IMR-90 (cell line): Measurements from ENCODE around the gene CWC25. TPM values are rescaled to one million over a fixed set of nuclear protein-coding genes. Genes with fewer than 3 reads are reported as not detected.

Source experiments
- ATAC-seq: fragments of 200-7000 bp; cut with Tn5 transposase; 2 replicates; pipeline ENCODE4 v1.9.1; 2020; ENCODE audit warnings: low read depth, mild to moderate bottlenecking, moderate library complexity
- BruUV-seq: library from RNA; stranded (reverse); fragments of 400-500 nt; replicated peaks from 2 replicates; lab custom pipeline; 2021; lab: Mats Ljungman, UMichigan
- CTCF ChIA-PET: fragments of 300-600 bp; formaldehyde crosslinking; extraction: SDS; loops from one replicate; lab custom pipeline; 2021; ENCODE audit warnings: antibody characterized with exemption; lab: Yijun Ruan, JAX
- POLR2A ChIA-PET: fragments of 300-600 bp; sonication (Branson Sonifier 250); formaldehyde crosslinking; loops from one replicate; lab custom pipeline; 2022; ENCODE audit warnings: antibody characterized with exemption; ENCODE audit not compliant: unreplicated experiment; lab: Charles Lee
- DNase-seq: peaks from one replicate; pipeline ENCODE4 v3.0.0; 2013
- H2AFZ ChIP-seq: replicated peaks from 2 replicates; pipeline ENCODE3; 2013; ENCODE audit warnings: low read length, mild to moderate bottlenecking; ENCODE audit not compliant: poor library complexity
- H2AK5ac ChIP-seq: 2 replicates; pipeline ENCODE4 v1.6.1; 2013; ENCODE audit warnings: low read depth, low read length, inconsistent platforms
- H2AK9ac ChIP-seq: replicated peaks from 2 replicates; pipeline ENCODE3; 2013; ENCODE audit warnings: mild to moderate bottlenecking, low read depth, low read length, moderate library complexity; ENCODE audit not compliant: poor library complexity
- H2BK120ac ChIP-seq: 2 replicates; pipeline ENCODE4 v1.6.1; 2013; ENCODE audit warnings: low read depth, low read length, inconsistent platforms
- H2BK15ac ChIP-seq: 3 replicates; pipeline ENCODE4 v1.6.1; 2013; ENCODE audit warnings: low read depth, low read length, inconsistent platforms
- H2BK20ac ChIP-seq: 2 replicates; pipeline ENCODE4 v1.6.1; 2013; ENCODE audit warnings: low read depth, mild to moderate bottlenecking, inconsistent platforms, low read length, moderate library complexity
- H2BK5ac ChIP-seq: 2 replicates; pipeline ENCODE4 v1.6.1; 2013; ENCODE audit warnings: mild to moderate bottlenecking, low read depth, low read length, inconsistent platforms; ENCODE audit not compliant: poor library complexity, severe bottlenecking
- H3K14ac ChIP-seq: replicated peaks from 2 replicates; pipeline ENCODE4 v1.6.1; 2013; ENCODE audit warnings: low read depth, low read length, inconsistent platforms
- H3K18ac ChIP-seq: 2 replicates; pipeline ENCODE4 v1.6.1; 2013; ENCODE audit warnings: low read depth, low read length, control low read depth
- H3K23ac ChIP-seq: 2 replicates; pipeline ENCODE4 v1.6.1; 2013; ENCODE audit warnings: low read depth, low read length, inconsistent platforms
- H3K27ac ChIP-seq: 2 replicates; pipeline ENCODE4 v1.5.1; 2013; ENCODE audit warnings: mild to moderate bottlenecking, control low read depth, low read length; ENCODE audit not compliant: insufficient read depth
- H3K27me3 ChIP-seq: 2 replicates; pipeline ENCODE4 v1.6.1; 2013; ENCODE audit warnings: low read length; ENCODE audit not compliant: control insufficient read depth, insufficient read depth
- H3K36me3 ChIP-seq: 2 replicates; pipeline ENCODE4 v1.6.1; 2013; ENCODE audit warnings: low read length, mixed read lengths; ENCODE audit not compliant: control insufficient read depth, insufficient read depth
- H3K4ac ChIP-seq: 2 replicates; pipeline ENCODE4 v1.6.1; 2013; ENCODE audit warnings: low read depth, low read length, inconsistent platforms
- H3K4me1 ChIP-seq: 2 replicates; pipeline ENCODE4 v1.6.1; 2013; ENCODE audit warnings: low read length, mixed read lengths; ENCODE audit not compliant: control insufficient read depth, insufficient read depth
- H3K4me2 ChIP-seq: 2 replicates; pipeline ENCODE4 v1.6.1; 2013; ENCODE audit warnings: low read depth, mild to moderate bottlenecking, control low read depth, low read length, moderate library complexity
- H3K4me3 ChIP-seq: 2 replicates; pipeline ENCODE4 v1.5.1; 2013; ENCODE audit warnings: low read depth, mild to moderate bottlenecking, control low read depth, low read length, moderate library complexity; ENCODE audit not compliant: insufficient read depth
- H3K56ac ChIP-seq: 2 replicates; pipeline ENCODE4 v1.6.1; 2013; ENCODE audit warnings: low read length, inconsistent platforms; ENCODE audit not compliant: insufficient read depth; ENCODE audit errors: extremely low read depth
- H3K79me1 ChIP-seq, 2 experiments: 2 replicates each; pipeline ENCODE4 v1.6.1; 2013; ENCODE audit warnings: low read length in 2 of 2, inconsistent platforms in 1 of 2, low read depth in 1 of 2
- H3K9ac ChIP-seq: 2 replicates; pipeline ENCODE4 v1.6.1; 2013; ENCODE audit warnings: low read depth, low read length, control low read depth
- H3K9me1 ChIP-seq: 2 replicates; pipeline ENCODE4 v1.6.1; 2013; ENCODE audit warnings: low read length, inconsistent platforms; ENCODE audit not compliant: insufficient read depth
- H3K9me3 ChIP-seq: 2 replicates; pipeline ENCODE4 v1.6.1; 2013; ENCODE audit warnings: low read length; ENCODE audit not compliant: control insufficient read depth, insufficient read depth
- H4K20me1 ChIP-seq: 2 replicates; pipeline ENCODE4 v1.6.1; 2013; ENCODE audit warnings: low read length, inconsistent platforms; ENCODE audit not compliant: insufficient read depth
- H4K5ac ChIP-seq: 2 replicates; pipeline ENCODE4 v1.6.1; 2013; ENCODE audit warnings: mild to moderate bottlenecking, low read depth, low read length, control low read depth
- H4K8ac ChIP-seq, 2 experiments: 2 replicates each; pipeline ENCODE4 v1.6.1; 2013; ENCODE audit warnings: low read depth in 2 of 2, low read length in 2 of 2, control low read depth in 1 of 2, inconsistent platforms in 1 of 2
- H4K91ac ChIP-seq: 2 replicates; pipeline ENCODE4 v1.6.1; 2013; ENCODE audit warnings: low read depth, low read length, inconsistent platforms; ENCODE audit not compliant: insufficient read depth
- BHLHE40 ChIP-seq: fragments of 150-350 bp; IDR thresholded peaks from 2 replicates; pipeline ENCODE4 v1.6.1; 2016; ENCODE audit warnings: mild to moderate bottlenecking, low read depth, low read length
- CEBPB ChIP-seq: IDR thresholded peaks from 2 replicates; pipeline ENCODE4 v1.6.1; 2012; ENCODE audit warnings: low read depth, low read length, improper control_type of control experiment
- CHD1 ChIP-seq: IDR thresholded peaks from 2 replicates; pipeline ENCODE4 v1.6.1; 2012; ENCODE audit warnings: low read depth, low read length, improper control_type of control experiment
- ELK1 ChIP-seq: fragments of 150-350 bp; IDR thresholded peaks from 2 replicates; pipeline ENCODE4 v1.6.1; 2016; ENCODE audit warnings: low read depth, mild to moderate bottlenecking, low read length, moderate library complexity, borderline replicate concordance
- MAZ ChIP-seq: IDR thresholded peaks from 2 replicates; pipeline ENCODE4 v1.6.1; 2012; ENCODE audit warnings: low read depth, mild to moderate bottlenecking, low read length, improper control_type of control experiment, moderate library complexity, borderline replicate concordance
- MXI1 ChIP-seq: IDR thresholded peaks from 2 replicates; pipeline ENCODE4 v1.6.1; 2012; ENCODE audit warnings: low read depth, mild to moderate bottlenecking, low read length, moderate library complexity, borderline replicate concordance
- POLR2A ChIP-seq: IDR thresholded peaks from 2 replicates; pipeline ENCODE4 v1.6.1; 2012; ENCODE audit warnings: mild to moderate bottlenecking, low read depth, low read length
- RCOR1 ChIP-seq: IDR thresholded peaks from 2 replicates; pipeline ENCODE4 v1.6.1; 2012; ENCODE audit warnings: mild to moderate bottlenecking, low read length, improper control_type of control experiment; ENCODE audit not compliant: insufficient replicate concordance
- RFX5 ChIP-seq: IDR thresholded peaks from 2 replicates; pipeline ENCODE4 v1.8.0; 2012; ENCODE audit warnings: low read depth, mild to moderate bottlenecking, low read length, moderate library complexity
- USF2 ChIP-seq: fragments of 150-350 bp; IDR thresholded peaks from 2 replicates; pipeline ENCODE4 v1.6.1; 2017; ENCODE audit warnings: mild to moderate bottlenecking, antibody characterized with exemption, low read length, low read depth
- WGBS, 2 experiments: methylation state at CpG; one replicate each; pipeline versions ENCODE4 v1.1.5 to v1.1.7; 2013; ENCODE audit warnings: missing lambda C conversion rate in 2 of 2; ENCODE audit not compliant: insufficient read length in 1 of 2; ENCODE audit errors: extremely low coverage in 2 of 2; 5-methylcytosine and 5-hydroxymethylcytosine counted together
- dilution Hi-C: fragments of 300-500 bp; cut with HindIII; formaldehyde crosslinking; loops from one replicate; pipeline ENCODE4 v1.14.3; 2018; ENCODE audit warnings: low sequenced_read_pairs; ENCODE audit not compliant: unreplicated experiment
- in situ Hi-C: fragments of 300-500 bp; cut with MboI; formaldehyde crosslinking; loops from 3 replicates; pipeline ENCODE4 v1.14.3; 2019; ENCODE audit warnings: low sequenced_read_pairs, inconsistent platforms, mixed read lengths
- intact Hi-C: fragments of 100-400 bp; cut with micrococcal nuclease; formaldehyde crosslinking; loops from 2 replicates; pipeline ENCODE4 v1.10.0; 2022
- polyA plus RNA-seq, 3 experiments: library from polyadenylated mRNA; depleted of rRNA; stranded (reverse); fragments of >200 nt; gene quantifications; 2 replicates each; pipeline ENCODE4 v1.2.3, GENCODE V29; 2012; ENCODE audit warnings: low replicate concordance in 1 of 3
- total RNA-seq: library from RNA; depleted of rRNA; stranded (reverse); fragments of >200 nt; gene quantifications from 2 replicates; pipeline ENCODE4 v1.2.3, GENCODE V29; 2012

CWC25 gene
- total and polyA plus RNA-seq, 2 of the 4 experiments (the other 2 are of a cell fraction) = 9.1 to 16.1 TPM

- POLR2A ChIA-PET = interaction anchor here (0.5 to 1.7 kb wide), 4 partner anchors 9 to 16 kb away, joined by 3 to 8 read pairs (median 5); partner anchors contain the start of gene LASP1
- dilution Hi-C loops = no loop called here
- peak within 1 kb of the TSS; percentile 97 for H3K4me2 ChIP-seq
- no peaks in the 10 kb centered on the region for H3K27me3 ChIP-seq
- H4K91ac ChIP-seq = peak within 1 kb of the TSS; percentile 95
- no peaks in the 10 kb centered on the region for H3K9me3 ChIP-seq
- in situ Hi-C loops = no loop called here
- peaks cover 45% of the 10 kb centered on the region for H4K20me1 ChIP-seq
- H3K4me3 ChIP-seq = peak within 1 kb of the TSS; percentile 76
- peak within 1 kb of the TSS; percentile 96 for H4K5ac ChIP-seq
- DNase-seq = peak; percentile 97
- H3K4me1 ChIP-seq = peaks cover 3% of the 10 kb centered on the region; the same call in 1 of the 2 replicates
- H3K14ac ChIP-seq = peak within 1 kb of the TSS; percentile 95
- H3K36me3 ChIP-seq = peaks cover 32% of the 10 kb centered on the region
- H2BK20ac ChIP-seq = no peak within 1 kb of the TSS
- H3K9me1 ChIP-seq = 0 out of 2 replicates have a peak, but pooled peaks cover 7% of the 10 kb centered on the region
- H2BK15ac ChIP-seq = peak within 1 kb of the TSS; percentile 16; the same call in 1 of the 3 replicates
- TSS peak; percentile 67 for BruUV-seq
- peak; percentile 90 for ATAC-seq
- H4K8ac ChIP-seq = peak within 1 kb of the TSS; percentile 89 to 96
- H2AK9ac ChIP-seq = peak within 1 kb of the TSS; percentile 95
- intact Hi-C loops = no loop called here
- peak within 1 kb of the TSS; percentile 89 for H3K56ac ChIP-seq
- H3K4ac ChIP-seq = peak within 1 kb of the TSS; percentile 89
- H3K9ac ChIP-seq = peak within 1 kb of the TSS; percentile 95
- H2AK5ac ChIP-seq = peak within 1 kb of the TSS; percentile 90
- TF ChIP-seq RCOR1 (no peak), RFX5 (peak; percentile 38; the same call in 1 of the 2 replicates), MXI1 (peak; percentile 94), ELK1 (no peak), BHLHE40 (peak; percentile 71), MAZ (0 out of 2 replicates have a peak, but pooled peaks have one; percentile 6), USF2 (peak; percentile 98), CHD1 (no peak), CEBPB (peak; percentile 99), POLR2A (peak; percentile 98)
- H3K23ac ChIP-seq = peak within 1 kb of the TSS; percentile 96
- CTCF ChIA-PET = interaction anchor here (1.2 kb wide), 1 partner anchor 16 kb away, joined by 5 read pairs; no protein-coding TSS in a partner anchor
- peak within 1 kb of the TSS; percentile 84 for H3K18ac ChIP-seq
- H2BK120ac ChIP-seq = peak within 1 kb of the TSS; percentile 27
- H3K79me1 ChIP-seq = peaks cover 13 to 46% of the 10 kb centered on the region in 2 experiments
- peak within 1 kb of the TSS; percentile 86 for H3K27ac ChIP-seq
- H2BK5ac ChIP-seq = peak within 1 kb of the TSS; percentile 96
- WGBS, 2 experiments = 1% methylated on average over 19 of the region's 48 CpGs; no CpG with 5 or more reads in 1 of the 2 experiments
- peak within 1 kb of the TSS; percentile 74 for H2AFZ ChIP-seq
Measured at GRCh38 chr17:38853292-38854219, 28.4 kb upstream of the CWC25 start, which contains the start of gene RPL23. Gene RPL23 (minus strand): TSS chr17:38853721. CDS start chr17:38853710, 11 bp downstream.
